Activated T-helper 1 cell treated with anti-CD3 and anti-CD28 coated beads, Interleukin-2, amount 50 U/mL, for 16 hours (primary cell): ENCODE measurements around the gene LYRM4.

Source experiments
- DNase-seq, 2 donors: peaks; one replicate each; pipeline ENCODE4 v3.0.0-alpha.2; 2020; ENCODE audit warnings: low read depth in 1 of 2, low spot score in 1 of 2

LYRM4 gene

DNA sequence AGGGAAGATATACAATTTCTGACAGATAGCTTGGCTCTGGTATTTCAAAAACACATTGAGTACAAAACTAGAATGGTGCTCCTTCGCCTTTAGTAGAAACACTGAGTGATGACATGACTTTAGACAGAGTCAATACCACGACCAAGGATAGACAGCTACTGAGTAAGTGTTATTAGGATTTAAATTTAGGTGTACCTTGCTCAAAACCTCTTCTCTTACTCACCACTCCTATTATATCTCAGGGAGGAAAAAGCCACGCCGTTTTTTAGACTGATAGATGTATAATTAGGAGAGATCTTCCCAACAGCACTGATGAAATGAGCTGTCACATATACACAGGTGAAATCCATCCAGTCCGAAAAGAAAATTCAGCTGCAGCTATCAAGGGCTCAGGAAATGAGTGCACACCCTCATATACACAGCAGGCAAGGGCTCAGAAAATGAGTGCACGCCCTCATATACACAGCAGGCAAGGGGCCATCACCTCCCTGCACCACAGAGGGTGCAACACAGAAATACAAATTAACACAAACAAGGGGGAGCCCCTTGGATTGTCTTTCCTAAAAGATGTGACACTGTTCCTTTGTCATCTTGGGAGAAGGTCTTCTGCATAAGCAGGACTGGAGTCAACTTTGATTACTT lies 53.7 kb downstream of the LYRM4 start:
- DNase-seq: no peak

GRCh38 chr6:5205877-5206850 lies 54.6 kb downstream of the LYRM4 start:
- DNase-seq: no peak

DNA sequence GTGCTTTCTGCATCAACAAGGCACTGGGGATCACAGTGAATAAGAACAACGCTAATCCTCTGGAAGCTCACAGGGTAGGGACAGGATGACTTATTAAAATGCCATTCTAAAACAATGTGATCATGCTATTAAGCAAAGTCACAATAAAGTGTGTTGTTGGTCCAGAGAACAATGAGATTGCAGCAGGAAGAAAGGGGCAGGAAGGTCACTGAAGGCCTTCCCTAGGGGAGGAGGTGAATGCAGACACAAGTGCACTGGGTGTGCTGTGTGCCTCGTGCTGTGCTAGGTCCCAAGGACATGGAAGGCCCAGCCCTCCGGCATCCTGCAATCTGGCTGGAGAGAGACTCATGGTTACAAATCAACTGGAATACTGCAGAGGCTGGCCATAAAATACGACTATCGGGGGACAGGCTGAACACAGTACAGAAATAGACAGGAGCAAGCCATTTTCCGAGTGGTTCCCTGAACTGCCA lies 55.7 kb downstream of the LYRM4 start:
- no peak for DNase-seq

DNA sequence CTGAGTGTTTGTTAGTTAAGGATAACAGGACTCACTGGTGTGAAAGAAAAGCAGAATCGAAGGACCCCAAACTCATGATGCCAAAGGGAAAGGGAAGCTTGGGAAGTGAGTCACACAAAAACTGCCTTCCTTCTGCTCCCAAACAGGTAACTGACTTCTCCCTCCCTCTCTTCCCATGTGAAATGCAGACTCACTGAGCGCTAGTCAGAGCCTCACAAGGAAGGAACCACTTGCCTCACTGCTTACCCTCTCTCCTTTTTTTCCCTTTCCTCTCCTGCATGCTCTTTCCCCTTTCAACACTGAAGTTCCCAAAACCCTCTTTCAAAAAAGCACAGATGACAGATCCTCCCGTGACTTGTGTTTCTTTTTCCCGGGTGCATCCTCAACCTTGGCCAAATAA lies 56.4 kb downstream of the LYRM4 start:
- DNase-seq: no peak

- no peak for DNase-seq
Measured at GRCh38 chr6:5203546-5203945, 57.2 kb downstream of the LYRM4 start.

- DNase-seq: no peak
Measured at GRCh38 chr6:5202941-5203340, 57.8 kb downstream of the LYRM4 start.

DNA sequence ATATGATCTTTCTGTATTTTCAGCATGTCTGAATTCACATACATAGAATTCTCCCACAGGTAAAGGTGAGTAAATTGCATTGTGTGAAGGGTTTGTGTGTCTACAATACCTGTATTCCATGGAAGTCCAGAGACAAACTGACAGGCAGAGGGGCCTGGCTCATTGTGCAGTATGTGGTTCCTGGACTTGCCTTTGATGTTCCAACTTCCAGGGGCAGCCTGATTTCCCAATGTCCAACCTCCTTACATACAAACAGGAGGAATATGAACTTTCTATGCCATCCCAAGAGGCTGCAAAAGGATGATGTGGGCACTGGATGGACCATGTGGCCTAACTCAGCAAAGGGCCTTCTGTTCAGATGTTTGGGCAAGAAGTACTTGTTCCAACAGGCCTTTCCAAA lies 58.5 kb downstream of the LYRM4 start:
- no peak for DNase-seq

- DNase-seq: no peak
Measured at GRCh38 chr6:5201271-5201670, 59.5 kb downstream of the LYRM4 start.

- DNase-seq: no peak
Measured at GRCh38 chr6:5199702-5200101, 61.0 kb downstream of the LYRM4 start.

- DNase-seq: no peak
Measured at GRCh38 chr6:5199283-5199682, 61.5 kb downstream of the LYRM4 start.

- DNase-seq: no peak
Measured at GRCh38 chr6:5197084-5197483, 63.7 kb downstream of the LYRM4 start.

GRCh38 chr6:5192135-5192794 lies 68.5 kb downstream of the LYRM4 start:
- no peak for DNase-seq

- DNase-seq: no peak
Measured at GRCh38 chr6:5191722-5192121, 69.0 kb downstream of the LYRM4 start.

DNA sequence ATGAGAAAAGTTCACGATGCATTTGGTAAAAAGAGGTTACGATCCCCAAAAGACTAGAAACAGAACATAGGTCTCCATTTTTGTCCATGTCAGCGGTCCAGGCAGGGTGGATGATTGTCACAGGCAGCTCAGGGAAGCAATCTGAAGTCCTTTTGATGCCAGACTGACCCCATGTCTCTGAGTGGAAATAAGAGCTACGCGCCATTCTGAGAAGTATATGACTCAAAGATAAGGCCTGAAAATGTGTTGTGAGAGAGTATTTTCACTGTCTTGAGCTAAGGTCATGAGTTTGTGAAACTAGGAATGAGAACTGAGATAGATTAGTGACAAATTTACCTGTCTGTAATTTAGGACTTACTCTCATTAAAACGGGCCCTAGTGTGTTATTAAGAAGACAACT lies 69.5 kb downstream of the LYRM4 start:
- DNase-seq: no peak

GRCh38 chr6:5190507-5190906 lies 70.2 kb downstream of the LYRM4 start:
- DNase-seq: no peak

GRCh38 chr6:5188646-5189045 lies 72.1 kb downstream of the LYRM4 start:
- no peak for DNase-seq

- DNase-seq: no peak
Measured at GRCh38 chr6:5184878-5185277, 75.9 kb downstream of the LYRM4 start.

GRCh38 chr6:5184218-5184617 lies 76.5 kb downstream of the LYRM4 start:
- no peak for DNase-seq

GRCh38 chr6:5181510-5182317 lies 79.0 kb downstream of the LYRM4 start:
- DNase-seq: no peak

DNA sequence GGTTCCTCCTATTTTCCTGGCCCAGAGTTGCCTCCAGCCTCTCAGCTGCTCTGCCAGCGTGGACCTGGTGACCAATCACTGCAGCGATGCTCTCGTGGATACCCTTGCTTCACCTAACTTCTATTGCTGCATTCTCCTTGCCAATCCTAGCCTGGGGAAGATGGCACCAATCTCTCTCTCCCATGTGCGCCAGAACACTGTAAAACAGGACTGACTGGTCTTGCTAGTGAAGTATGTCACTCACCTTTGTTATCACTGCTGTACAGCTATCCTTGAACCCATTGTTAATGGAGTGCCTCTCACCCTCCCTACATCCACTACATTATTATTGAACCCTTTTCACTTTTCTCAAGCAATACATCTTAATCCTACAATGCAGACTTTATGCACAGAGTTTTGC lies 80.1 kb downstream of the LYRM4 start:
- no peak for DNase-seq

DNA sequence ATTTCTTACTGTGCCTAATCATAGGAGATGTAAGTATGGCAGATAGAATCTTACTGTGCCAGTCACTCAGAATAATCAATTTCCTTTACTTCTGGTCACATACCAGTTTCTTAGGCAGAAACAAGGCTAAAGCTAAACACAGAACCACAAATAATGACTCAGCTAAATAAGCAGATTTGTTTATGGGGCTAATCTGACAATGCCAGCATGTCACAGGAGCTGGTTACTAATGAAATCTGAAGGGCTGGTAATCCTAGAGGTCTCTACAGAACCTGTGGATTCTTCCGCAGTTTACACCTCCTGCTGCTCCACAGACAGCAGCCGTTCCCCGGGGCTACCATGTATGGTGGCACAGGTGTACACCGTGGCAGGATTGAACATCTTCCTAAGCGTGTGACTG lies 80.8 kb downstream of the LYRM4 start:
- DNase-seq: no peak
